ENCODE measurements around the gene DOCK8. TPM values are rescaled to one million over a fixed set of nuclear protein-coding genes. Genes with fewer than 3 reads are reported as not detected.
A peak's percentile ranks its signal among the peaks of the same experiment; 100 is the strongest.

The DOCK8 gene
- total RNA-seq, 1 experiment from 2014 or later = 1.4 TPM

DNA sequence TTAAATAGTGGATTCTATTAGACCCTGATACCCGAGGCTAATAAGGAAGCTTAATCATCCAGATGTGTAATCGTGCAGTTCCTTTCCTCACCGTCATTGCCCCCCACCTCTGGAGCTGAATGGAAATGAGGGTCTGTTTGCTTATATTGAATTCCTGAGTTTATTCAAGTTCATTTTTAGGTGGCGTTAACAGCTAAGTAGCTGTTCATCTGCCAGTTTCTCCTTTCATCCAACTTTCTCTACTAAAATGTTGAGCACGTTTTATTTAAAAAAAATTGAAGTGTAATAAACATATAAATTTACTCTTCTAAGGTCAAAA, 291.0 kb downstream of the DOCK8 start:
- Histone ChIP-seq H3K23ac (ENCODE audit: insufficient read length, low read depth, low read length) (no peak overlapping the region), H3K56ac (ENCODE audit: insufficient read length, low read depth, low read length) (no peak overlapping the region), H2BK12ac (ENCODE audit: insufficient read length, low read depth, low read length) (no peak overlapping the region), H3K9ac (ENCODE audit: extremely low read depth, insufficient read length, low read length) (no peak overlapping the region), H3K23me2 (ENCODE audit: insufficient read length, low read depth, low read length, poor library complexity, severe bottlenecking) (peaks cover 13% of the 10 kb centered on the region), H4K5ac (ENCODE audit: insufficient read length, low read depth, low read length) (no peak overlapping the region), H2AK5ac (ENCODE audit: insufficient read length, low read length) (no peak overlapping the region), H3K18ac (ENCODE audit: insufficient read length, low read depth, low read length) (no peak overlapping the region), H3K79me1 (ENCODE audit: insufficient read depth, low read depth, low read length, poor library complexity, severe bottlenecking) (no peaks in the 10 kb centered on the region), H4K8ac (replicated peaks; ENCODE audit: insufficient read length, low read depth, low read length) (no peak overlapping the region), H3K27ac (ENCODE audit: insufficient read length, low read depth, low read length) (no peak overlapping the region), H3K27me3 (ENCODE audit: insufficient read depth, low read length) (peaks cover 3% of the 10 kb centered on the region; the same call in 1 of the 2 replicates), H3K4me2 (ENCODE audit: insufficient read depth, insufficient read length, low read length) (peak overlapping the region; percentile 62), H4K91ac (ENCODE audit: insufficient read length, low read depth, low read length) (no peak overlapping the region), H2BK120ac (ENCODE audit: low read depth, low read length, poor library complexity, severe bottlenecking) (no peak overlapping the region), H2BK15ac (ENCODE audit: low read depth, low read length) (no peak overlapping the region), H3K79me2 (ENCODE audit: insufficient read depth, low read length) (no peaks in the 10 kb centered on the region; the same call in 1 of the 2 replicates), H3K9me3 (ENCODE audit: control insufficient read depth, low read depth, low read length) (no peaks in the 10 kb centered on the region), H2AFZ (ENCODE audit: low read length) (no peak overlapping the region), H3K14ac (ENCODE audit: insufficient read depth, low read length) (no peak overlapping the region; the same call in 1 of the 2 replicates), H3K4ac (ENCODE audit: low read depth, low read length) (no peak overlapping the region), H2BK20ac (ENCODE audit: low read depth, low read length, poor library complexity, severe bottlenecking) (no peak overlapping the region), H3T11ph (ENCODE audit: low read length) (no peak overlapping the region), H2BK5ac (ENCODE audit: insufficient read length, low read length) (no peak overlapping the region), H4K20me1 (ENCODE audit: control insufficient read depth, insufficient read depth, insufficient read length) (no peaks in the 10 kb centered on the region), H3K4me1 (ENCODE audit: insufficient read depth, low read length) (no peaks in the 10 kb centered on the region)
- TF ChIP-seq, protein P1, sequence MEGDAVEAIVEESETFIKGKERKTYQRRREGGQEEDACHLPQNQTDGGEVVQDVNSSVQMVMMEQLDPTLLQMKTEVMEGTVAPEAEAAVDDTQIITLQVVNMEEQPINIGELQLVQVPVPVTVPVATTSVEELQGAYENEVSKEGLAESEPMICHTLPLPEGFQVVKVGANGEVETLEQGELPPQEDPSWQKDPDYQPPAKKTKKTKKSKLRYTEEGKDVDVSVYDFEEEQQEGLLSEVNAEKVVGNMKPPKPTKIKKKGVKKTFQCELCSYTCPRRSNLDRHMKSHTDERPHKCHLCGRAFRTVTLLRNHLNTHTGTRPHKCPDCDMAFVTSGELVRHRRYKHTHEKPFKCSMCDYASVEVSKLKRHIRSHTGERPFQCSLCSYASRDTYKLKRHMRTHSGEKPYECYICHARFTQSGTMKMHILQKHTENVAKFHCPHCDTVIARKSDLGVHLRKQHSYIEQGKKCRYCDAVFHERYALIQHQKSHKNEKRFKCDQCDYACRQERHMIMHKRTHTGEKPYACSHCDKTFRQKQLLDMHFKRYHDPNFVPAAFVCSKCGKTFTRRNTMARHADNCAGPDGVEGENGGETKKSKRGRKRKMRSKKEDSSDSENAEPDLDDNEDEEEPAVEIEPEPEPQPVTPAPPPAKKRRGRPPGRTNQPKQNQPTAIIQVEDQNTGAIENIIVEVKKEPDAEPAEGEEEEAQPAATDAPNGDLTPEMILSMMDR (conservative IDR thresholded peaks at IDR 0.05) = no peak
- Mint-ChIP-seq H3K36me3 (ENCODE audit: insufficient read depth in 1 of 3, low read depth in 3 of 3) (peaks cover 2 to 11% (median 3%) of the 10 kb centered on the region in 3 experiments; a peak in 6 of 7 replicates), H3K27me3 (ENCODE audit: low read depth) (peaks cover 45% of the 10 kb centered on the region), H3K27ac (no peak overlapping the region), H3K9me3 (peaks cover 0 to 3% of the 10 kb centered on the region in 2 experiments; a peak in 1 of 5 replicates), H3K4me1 (peaks cover 13 to 19% of the 10 kb centered on the region in 2 experiments), H3K4me3 (peak overlapping the region; percentile 72 to 86)
- WGBS (ENCODE audit: extremely low coverage, insufficient read length, low lambda C conversion rate) = no CpG with 5 or more reads among the region's 5 CpGs
- DNase-seq = no peak
